GM21723 (cell line): ENCODE data around the gene FAM199X.

Experiments
- ATAC-seq: cut with Tn5 transposase; IDR thresholded peaks from one replicate; pipeline ENCODE4 v1.9.1; 2021; ENCODE audit warnings: mild to moderate bottlenecking, moderate library complexity; ENCODE audit not compliant: unreplicated experiment

FAM199X gene

DNA sequence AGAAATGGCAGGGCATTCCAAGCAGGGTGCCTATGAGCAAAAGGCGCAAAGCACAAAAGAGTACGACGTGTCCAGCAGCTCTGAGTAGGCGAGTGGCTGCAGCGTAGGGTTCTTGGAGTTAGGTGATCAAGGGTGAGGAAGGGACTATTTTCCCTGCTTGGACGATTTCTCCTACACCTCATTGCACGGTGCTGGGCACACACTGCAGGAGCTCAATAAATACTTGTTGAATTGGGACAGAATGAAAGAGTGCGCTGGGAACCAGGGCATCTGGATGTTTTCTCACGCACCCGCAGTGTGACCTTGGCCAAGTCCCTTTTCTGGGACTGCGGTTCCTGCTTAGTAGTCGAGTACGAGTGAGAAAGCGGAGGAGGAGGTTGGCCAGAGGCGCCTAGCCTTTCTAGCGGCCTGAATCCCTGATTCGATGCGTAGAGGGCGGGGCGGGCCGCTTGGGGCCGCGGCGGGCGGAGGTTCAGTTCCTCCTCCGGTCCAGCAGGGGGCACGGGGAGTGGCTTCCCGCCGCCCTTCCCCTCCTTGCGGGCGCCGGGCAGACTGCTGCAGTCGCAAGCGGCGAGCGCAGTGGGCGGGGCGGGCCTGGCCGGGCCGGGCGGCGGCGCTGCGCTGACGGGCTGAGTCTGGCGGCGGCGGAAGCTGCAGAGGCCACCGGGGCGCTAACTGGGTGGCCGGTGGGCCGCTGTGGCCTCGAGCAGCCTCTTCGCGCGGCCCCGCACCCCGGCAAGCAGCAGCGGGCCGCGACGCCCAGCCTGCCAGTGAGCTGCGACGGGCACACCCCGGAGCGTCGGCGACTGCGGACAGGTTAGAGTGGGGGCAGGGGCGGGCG is at the start of gene FAM199X:
TSS of gene FAM199X (plus strand) at position 560 of the 841 bp plus-strand sequence. CDS start 333 bp downstream, outside the sequence.
- peak; percentile 96 for ATAC-seq

DNA sequence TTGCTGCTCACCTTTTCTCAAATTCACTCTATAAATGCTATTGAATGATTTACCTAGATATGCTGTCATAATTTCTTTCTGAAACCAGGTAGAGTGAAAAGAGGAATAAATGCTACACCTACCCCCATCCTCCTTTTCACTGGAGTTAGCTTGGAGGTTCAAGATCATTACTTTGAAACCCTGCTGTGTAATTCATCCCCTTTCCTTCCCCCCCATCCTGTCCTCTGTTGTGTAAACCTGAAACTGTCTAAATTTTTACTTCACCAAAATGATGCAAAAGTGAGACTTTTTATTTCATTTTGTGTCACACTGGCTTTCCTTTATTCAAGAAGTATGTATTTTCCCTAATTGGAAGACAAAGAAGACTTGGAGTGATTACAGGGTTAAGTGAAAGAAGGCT is 48.5 kb upstream of the FAM199X start:
- ATAC-seq = no peak

DNA sequence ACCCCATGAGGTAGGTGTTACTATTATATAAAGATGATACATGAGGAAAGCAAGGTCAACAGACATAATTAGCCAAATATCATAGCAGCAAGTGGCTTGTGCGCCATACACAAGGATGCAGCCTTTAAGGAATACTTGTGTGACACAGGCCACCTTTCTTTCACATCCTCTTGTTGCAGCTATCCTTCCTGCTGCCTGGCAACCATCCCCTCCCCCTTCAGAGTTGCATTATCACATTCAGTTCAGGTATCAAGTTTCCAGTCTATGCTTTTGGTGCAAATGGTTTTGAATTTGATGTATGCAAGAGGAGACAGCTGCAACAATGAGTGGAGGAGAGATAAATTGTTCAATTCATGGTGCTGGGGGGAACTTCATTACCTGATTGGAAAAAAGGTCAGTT is 47.5 kb upstream of the FAM199X start:
- no peak for ATAC-seq

DNA sequence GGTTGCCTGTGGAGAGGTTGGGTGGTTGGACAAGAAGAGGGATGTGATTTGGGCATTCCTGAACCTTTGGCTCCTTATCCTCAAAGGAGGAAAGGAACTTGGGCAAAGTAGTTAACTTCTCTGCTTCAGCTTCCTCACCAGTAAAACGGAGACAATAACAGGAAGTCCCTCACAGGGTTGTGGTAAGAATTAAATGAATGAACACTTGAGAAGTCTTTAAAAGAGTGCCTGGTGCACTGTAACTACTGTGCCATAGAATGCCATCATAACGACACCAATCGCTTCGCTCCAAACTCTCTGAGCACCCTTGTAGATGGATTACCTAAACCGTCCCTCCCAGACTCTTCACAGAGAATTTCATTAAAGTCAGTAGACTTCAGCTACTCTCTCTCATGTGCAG is 43.4 kb upstream of the FAM199X start:
- ATAC-seq = peak; percentile 49

GRCh38 chrX:104126856-104127255 is 39.4 kb upstream of the FAM199X start:
- no peak for ATAC-seq

GRCh38 chrX:104130808-104131207 is 35.4 kb upstream of the FAM199X start:
- ATAC-seq = no peak

DNA sequence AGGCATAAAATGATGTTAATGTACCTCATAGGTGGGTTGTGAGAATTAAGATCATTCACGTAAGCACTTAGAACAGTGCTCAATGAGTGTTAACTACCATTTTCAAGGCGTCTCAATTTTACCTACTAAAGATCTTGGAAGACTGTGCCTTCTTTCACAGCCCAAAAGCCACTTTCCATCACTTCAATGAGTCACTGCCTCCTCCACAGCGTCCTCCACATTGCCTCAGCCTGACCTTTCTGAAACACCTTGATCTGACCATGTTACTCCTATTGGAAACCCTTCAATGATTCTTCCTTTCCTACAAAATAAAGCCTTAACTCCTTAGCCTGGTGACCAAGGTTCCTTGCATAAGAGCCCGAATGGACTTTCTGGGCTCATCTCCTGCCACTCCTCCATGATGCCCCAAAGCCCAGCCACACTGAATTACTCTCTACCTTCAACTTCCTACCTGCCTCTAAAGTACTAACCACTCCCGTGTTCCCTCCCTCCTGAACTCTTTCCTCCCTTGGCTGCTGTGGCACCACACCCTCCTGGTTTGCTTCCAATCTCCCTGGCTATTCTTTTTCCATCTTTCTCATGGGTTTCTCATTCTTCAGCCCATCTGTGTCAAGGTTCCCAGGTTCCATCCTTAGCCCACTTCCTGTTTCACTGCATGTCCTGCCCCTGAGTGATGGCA is 31.5 kb upstream of the FAM199X start:
- ATAC-seq = no peak

DNA sequence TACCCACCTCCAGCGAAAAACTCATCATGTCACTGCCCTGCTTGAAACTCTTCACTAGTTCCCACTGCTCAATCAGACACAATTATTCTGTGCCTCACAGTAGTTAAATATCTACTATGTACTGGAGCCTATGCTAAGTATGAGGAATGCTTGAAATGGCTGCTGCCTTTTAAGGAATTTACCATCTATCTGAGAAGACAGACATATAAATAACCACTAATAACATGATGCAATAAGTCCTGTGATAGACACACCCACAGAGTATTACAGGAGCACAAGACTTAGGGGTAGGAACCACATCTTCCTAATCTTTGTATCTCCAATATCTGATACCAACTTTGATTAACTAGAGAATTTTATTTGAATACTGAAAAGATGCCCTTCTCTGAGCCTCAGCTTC is 30.6 kb upstream of the FAM199X start:
- ATAC-seq = no peak

DNA sequence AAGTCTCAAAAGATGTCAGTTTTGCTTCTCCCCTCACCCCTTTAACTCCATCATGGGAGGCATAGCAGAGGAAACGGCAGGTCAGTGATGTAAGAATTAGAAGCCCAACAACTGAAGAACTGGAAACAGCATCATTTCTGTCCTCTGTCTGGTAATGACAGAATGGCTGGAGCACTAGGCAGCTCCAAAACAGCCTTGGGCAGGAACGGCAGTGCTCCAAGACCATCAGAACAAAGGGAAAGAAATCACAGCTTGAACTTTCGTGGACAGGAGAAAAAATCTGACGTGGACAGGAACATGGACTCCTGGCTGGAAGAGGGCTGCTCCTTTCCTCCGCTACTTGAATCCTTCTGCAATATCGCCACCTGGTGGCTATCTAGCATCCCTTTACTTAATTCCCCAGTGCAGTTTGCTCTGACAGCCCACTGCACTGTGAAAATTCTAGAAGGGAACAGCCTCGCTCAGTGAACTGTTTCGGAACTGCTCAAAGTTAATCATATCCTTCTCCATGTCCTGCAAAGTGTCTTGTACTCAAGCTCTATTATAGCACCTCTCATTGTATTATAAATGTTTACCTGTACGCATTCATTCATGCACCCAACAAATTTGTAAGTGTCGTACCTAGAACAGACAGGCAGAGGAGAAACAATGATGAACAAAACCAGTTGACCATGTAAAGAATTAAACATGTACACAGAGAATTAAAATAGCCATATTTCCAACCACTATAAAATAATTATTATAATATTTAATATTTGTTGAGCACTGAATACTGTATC is 29.8 kb upstream of the FAM199X start:
- ATAC-seq = peak; percentile 96

- no peak for ATAC-seq
Observed at GRCh38 chrX:104137496-104137895, 28.8 kb upstream of the FAM199X start.

GRCh38 chrX:104141087-104141760 is 25.0 kb upstream of the FAM199X start:
- ATAC-seq = no peak

DNA sequence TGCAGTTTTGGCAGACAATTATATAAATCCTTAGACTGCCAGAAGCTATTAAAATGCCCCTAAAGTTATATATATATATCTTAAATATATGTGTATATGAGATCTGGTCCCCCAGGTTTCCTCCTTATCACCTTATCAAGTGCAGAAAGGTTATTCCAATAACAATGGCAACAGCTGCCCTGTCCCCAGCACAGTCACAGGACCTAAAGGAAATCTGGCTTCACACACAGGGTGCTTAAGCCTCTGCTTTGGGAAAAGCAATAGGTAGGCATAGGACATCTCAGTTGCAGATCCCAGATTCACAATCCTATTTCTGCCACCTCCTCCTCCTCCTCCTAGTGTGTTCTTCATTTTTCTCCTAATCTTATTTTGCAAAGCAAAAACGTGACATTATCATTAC is 15.2 kb upstream of the FAM199X start:
- no peak for ATAC-seq

- ATAC-seq = peak; percentile 92
Observed at GRCh38 chrX:104156630-104157529, 9.4 kb upstream of the FAM199X start, which contains the start of gene SLC25A53. SLC25A53 (minus strand) TSS chrX:104157009; CDS start chrX:104105257, 51,752 bp downstream.

DNA sequence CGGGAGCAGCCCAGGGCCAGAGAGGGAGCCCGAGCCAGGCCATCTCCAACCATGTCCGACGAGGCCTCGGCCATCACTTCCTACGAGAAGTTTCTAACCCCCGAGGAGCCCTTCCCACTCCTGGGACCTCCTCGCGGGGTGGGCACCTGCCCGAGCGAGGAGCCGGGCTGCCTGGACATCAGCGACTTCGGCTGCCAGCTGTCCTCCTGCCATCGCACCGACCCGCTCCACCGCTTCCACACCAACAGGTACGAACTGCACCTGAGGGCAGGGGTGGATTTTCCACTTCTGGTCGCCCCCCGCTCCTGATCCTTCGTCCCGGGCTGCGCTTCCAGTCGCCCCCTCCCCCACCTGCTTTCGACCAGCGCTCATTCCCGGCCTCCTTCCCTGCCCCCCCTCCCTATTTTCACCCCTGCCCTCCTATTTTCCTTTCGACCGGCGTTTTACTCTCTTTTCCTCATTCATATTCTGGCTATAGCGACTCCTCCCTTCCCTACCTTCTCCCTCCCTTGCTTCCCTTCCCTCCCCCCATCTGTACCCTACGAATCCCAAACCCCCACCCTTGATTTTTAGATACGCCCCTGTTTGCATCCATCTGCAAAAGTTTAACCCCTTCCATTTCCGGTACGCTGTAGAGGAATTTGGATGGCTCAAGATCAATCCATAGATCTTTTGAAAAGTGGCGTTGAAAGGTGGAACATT is 633 bp downstream of the FAM199X start:
- ATAC-seq = no peak

DNA sequence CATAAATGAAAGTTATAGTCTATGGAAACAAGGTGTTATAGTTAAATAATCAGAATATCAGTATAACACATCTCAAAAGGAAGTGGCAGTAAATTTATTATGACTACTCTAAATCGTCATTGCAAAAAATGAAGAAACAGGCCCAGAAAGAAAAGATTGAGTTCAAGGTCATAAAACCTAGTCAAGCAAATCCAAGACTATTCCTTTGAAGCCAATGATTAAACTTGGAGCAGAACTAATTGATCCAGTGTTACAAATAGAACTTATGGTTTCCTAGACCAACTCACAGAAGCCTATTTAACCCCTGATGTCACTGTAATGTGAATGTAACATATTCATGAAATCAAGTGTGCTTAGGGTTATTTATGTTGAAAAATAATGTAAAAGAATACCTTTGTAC is 1.9 kb downstream of the FAM199X start:
- no peak for ATAC-seq

DNA sequence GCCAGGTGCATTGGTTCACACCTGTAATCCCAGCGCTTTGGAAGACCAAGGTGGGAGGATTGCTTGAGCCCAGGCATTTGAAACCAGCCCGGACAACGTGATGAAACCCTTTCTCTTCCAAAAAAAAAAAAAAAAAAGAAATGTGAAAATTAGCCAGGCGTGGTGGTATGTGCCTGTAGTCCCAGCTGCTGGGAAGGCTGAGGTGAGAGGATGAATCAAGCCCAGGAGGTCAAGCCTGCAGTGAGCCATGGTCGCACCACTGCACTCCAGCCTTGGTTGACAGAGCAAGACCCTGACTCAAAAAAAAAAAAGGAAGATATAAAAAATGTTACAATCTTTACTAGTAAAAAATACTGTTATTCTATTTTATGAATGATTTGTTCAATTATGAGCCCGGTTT is 5.9 kb downstream of the FAM199X start:
- no peak for ATAC-seq

- ATAC-seq = no peak
Observed at GRCh38 chrX:104172788-104173187, 6.5 kb downstream of the FAM199X start.

- ATAC-seq = no peak
Observed at GRCh38 chrX:104173841-104174240, 7.6 kb downstream of the FAM199X start.

GRCh38 chrX:104183685-104184084 is 17.4 kb downstream of the FAM199X start:
- no peak for ATAC-seq
